ENCODE results near the gene BCLAF3.

- TF ChIP-seq, protein P1, sequence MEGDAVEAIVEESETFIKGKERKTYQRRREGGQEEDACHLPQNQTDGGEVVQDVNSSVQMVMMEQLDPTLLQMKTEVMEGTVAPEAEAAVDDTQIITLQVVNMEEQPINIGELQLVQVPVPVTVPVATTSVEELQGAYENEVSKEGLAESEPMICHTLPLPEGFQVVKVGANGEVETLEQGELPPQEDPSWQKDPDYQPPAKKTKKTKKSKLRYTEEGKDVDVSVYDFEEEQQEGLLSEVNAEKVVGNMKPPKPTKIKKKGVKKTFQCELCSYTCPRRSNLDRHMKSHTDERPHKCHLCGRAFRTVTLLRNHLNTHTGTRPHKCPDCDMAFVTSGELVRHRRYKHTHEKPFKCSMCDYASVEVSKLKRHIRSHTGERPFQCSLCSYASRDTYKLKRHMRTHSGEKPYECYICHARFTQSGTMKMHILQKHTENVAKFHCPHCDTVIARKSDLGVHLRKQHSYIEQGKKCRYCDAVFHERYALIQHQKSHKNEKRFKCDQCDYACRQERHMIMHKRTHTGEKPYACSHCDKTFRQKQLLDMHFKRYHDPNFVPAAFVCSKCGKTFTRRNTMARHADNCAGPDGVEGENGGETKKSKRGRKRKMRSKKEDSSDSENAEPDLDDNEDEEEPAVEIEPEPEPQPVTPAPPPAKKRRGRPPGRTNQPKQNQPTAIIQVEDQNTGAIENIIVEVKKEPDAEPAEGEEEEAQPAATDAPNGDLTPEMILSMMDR (IDR thresholded peaks at IDR 0.05), result no peak
- TF ChIP-seq EP300 (IDR thresholded peaks at IDR 0.05) (no peak), POLR2A (IDR thresholded peaks at IDR 0.05) (no peak)
These were observed 41.3 kb upstream of the BCLAF3 start for GRCh38 chrX:20032201-20032600.

All from stomach (tissue), 4 donors.